ENCODE data around the gene HLF. TPM values are rescaled to one million over a fixed set of nuclear protein-coding genes. Genes with fewer than 3 reads are reported as not detected.

The HLF gene
- total RNA-seq, 1 experiment from 2014 or later: 0.13 TPM

DNA sequence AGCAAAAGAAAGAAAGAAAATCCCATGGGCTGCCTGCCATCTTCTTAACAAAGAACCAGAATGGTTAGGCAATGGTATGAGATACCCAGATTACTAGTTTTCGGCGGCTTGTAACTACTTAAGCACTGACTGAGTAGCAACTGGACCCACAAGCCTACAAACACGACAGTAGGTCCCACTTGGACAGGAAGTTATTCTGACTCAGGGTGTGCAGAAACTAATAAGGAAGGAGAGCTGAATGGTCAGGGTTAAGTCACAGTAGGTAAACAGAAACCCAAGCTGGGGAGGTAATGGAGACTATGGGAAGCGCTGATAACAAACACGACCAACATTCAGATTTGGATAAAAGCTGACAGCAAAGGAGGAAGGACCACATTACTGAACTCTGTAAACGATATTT lies 10.4 kb upstream of the HLF start:
- Histone ChIP-seq H3K9me3 (ENCODE audit: control insufficient read depth, insufficient read depth, low read depth, low read length) (no peaks in the 10 kb centered on the region), H3K4me1 (ENCODE audit: control insufficient read depth, insufficient read depth, low read length) (no peaks in the 10 kb centered on the region), H3K36me3 (ENCODE audit: control insufficient read depth, insufficient read depth, low read length) (no peaks in the 10 kb centered on the region), H3K27me3 (ENCODE audit: control insufficient read depth, insufficient read depth, low read length) (peaks cover 6% of the 10 kb centered on the region), H3K4me3 (ENCODE audit: low read depth in 2 of 2, low read length in 2 of 2) (no peak overlapping the region), H3K27ac (ENCODE audit: low read length) (no peak overlapping the region)
- in situ Hi-C loops (cut with HindIII; ENCODE audit: low pct_unique_long_range_greater_than_20kb, low sequenced_read_pairs): no loop called here
- BruUV-seq (replicated peaks): no TSS peak
- ChIA-PET CTCF (no interaction called here), POLR2A (no interaction called here)
- TF ChIP-seq TCF7L2 (IDR thresholded peaks at IDR 0.05; ENCODE audit: low read depth, low read length) (no peak), SIN3A (IDR thresholded peaks at IDR 0.05; ENCODE audit: borderline replicate concordance, insufficient read depth, low read depth, low read length) (no peak), POLR2AphosphoS5 (IDR thresholded peaks at IDR 0.05; ENCODE audit: low read depth, low read length) (no peak)
- TF ChIP-seq, protein P1, sequence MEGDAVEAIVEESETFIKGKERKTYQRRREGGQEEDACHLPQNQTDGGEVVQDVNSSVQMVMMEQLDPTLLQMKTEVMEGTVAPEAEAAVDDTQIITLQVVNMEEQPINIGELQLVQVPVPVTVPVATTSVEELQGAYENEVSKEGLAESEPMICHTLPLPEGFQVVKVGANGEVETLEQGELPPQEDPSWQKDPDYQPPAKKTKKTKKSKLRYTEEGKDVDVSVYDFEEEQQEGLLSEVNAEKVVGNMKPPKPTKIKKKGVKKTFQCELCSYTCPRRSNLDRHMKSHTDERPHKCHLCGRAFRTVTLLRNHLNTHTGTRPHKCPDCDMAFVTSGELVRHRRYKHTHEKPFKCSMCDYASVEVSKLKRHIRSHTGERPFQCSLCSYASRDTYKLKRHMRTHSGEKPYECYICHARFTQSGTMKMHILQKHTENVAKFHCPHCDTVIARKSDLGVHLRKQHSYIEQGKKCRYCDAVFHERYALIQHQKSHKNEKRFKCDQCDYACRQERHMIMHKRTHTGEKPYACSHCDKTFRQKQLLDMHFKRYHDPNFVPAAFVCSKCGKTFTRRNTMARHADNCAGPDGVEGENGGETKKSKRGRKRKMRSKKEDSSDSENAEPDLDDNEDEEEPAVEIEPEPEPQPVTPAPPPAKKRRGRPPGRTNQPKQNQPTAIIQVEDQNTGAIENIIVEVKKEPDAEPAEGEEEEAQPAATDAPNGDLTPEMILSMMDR (IDR thresholded peaks at IDR 0.05): no peak
- TF ChIP-seq, protein P2, sequence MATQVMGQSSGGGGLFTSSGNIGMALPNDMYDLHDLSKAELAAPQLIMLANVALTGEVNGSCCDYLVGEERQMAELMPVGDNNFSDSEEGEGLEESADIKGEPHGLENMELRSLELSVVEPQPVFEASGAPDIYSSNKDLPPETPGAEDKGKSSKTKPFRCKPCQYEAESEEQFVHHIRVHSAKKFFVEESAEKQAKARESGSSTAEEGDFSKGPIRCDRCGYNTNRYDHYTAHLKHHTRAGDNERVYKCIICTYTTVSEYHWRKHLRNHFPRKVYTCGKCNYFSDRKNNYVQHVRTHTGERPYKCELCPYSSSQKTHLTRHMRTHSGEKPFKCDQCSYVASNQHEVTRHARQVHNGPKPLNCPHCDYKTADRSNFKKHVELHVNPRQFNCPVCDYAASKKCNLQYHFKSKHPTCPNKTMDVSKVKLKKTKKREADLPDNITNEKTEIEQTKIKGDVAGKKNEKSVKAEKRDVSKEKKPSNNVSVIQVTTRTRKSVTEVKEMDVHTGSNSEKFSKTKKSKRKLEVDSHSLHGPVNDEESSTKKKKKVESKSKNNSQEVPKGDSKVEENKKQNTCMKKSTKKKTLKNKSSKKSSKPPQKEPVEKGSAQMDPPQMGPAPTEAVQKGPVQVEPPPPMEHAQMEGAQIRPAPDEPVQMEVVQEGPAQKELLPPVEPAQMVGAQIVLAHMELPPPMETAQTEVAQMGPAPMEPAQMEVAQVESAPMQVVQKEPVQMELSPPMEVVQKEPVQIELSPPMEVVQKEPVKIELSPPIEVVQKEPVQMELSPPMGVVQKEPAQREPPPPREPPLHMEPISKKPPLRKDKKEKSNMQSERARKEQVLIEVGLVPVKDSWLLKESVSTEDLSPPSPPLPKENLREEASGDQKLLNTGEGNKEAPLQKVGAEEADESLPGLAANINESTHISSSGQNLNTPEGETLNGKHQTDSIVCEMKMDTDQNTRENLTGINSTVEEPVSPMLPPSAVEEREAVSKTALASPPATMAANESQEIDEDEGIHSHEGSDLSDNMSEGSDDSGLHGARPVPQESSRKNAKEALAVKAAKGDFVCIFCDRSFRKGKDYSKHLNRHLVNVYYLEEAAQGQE (IDR thresholded peaks at IDR 0.05; ENCODE audit: insufficient read depth in 1 of 2, low read depth in 2 of 2, low read length in 1 of 2): no peak
- intact Hi-C loops (cut with micrococcal nuclease; ENCODE audit: unreplicated experiment): no loop called here
- no peak for ATAC-seq
- no peak for DNase-seq (ENCODE audit: low read depth, low spot score)

DNA sequence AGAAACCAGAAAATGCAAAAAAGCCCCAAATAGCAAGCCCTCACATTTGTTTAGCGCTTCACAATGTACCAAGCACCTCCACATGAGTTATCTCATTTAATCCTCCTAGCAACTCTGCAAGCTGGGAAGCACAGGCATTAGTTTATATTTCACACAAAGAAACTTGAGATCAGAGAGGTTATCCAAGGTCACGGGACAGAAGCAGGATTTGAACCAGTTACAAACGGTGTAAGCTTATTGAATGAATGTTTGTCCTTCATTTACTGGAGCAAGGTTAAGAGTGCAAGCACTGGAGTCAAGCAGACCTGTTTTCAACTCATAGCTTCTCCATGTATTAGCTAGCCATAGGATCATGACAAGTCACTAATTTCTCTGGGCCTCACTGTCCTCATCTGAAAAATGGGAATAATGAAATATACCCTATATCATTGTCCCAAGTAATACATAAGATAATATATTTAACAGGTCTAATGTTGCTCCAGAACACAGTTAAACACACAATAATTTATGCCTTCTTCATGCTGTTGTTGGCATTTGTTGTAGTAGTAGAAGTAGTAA lies 6.1 kb upstream of the HLF start:
- Histone ChIP-seq H3K4me3 (ENCODE audit: low read depth in 2 of 2, low read length in 2 of 2) (no peak overlapping the region), H3K36me3 (ENCODE audit: control insufficient read depth, insufficient read depth, low read length) (no peaks in the 10 kb centered on the region), H3K9me3 (ENCODE audit: control insufficient read depth, insufficient read depth, low read depth, low read length) (no peaks in the 10 kb centered on the region), H3K27ac (ENCODE audit: low read length) (no peak overlapping the region), H3K27me3 (ENCODE audit: control insufficient read depth, insufficient read depth, low read length) (peaks cover 24% of the 10 kb centered on the region), H3K4me1 (ENCODE audit: control insufficient read depth, insufficient read depth, low read length) (no peaks in the 10 kb centered on the region)
- ChIA-PET POLR2A (no interaction called here), CTCF (no interaction called here)
- BruUV-seq (replicated peaks): no TSS peak
- no peak for ATAC-seq
- intact Hi-C loops (cut with micrococcal nuclease; ENCODE audit: unreplicated experiment): no loop called here
- no peak for DNase-seq (ENCODE audit: low read depth, low spot score)
- TF ChIP-seq TCF7L2 (IDR thresholded peaks at IDR 0.05; ENCODE audit: low read depth, low read length) (no peak), SIN3A (IDR thresholded peaks at IDR 0.05; ENCODE audit: borderline replicate concordance, insufficient read depth, low read depth, low read length) (no peak), POLR2AphosphoS5 (IDR thresholded peaks at IDR 0.05; ENCODE audit: low read depth, low read length) (no peak)
- TF ChIP-seq, protein P2 (IDR thresholded peaks at IDR 0.05; ENCODE audit: insufficient read depth in 1 of 2, low read depth in 2 of 2, low read length in 1 of 2): no peak
- TF ChIP-seq, protein P1 (IDR thresholded peaks at IDR 0.05): no peak
- in situ Hi-C loops (cut with HindIII; ENCODE audit: low pct_unique_long_range_greater_than_20kb, low sequenced_read_pairs): no loop called here

Data from Panc1 (cell line).